ENCODE results near the gene AKR1A1. TPM values are rescaled to one million over a fixed set of nuclear protein-coding genes. Genes with fewer than 3 reads are reported as not detected.

The AKR1A1 gene
- total and polyA plus RNA-seq, 11 donors = 28.0 to 148 (median 44.3) TPM

- no peak for TF ChIP-seq POLR2A (IDR thresholded peaks at IDR 0.05)
- peak overlapping the region; percentile 81 to 96 (median 92) for H3K27ac ChIP-seq
- H3K36me3 ChIP-seq = no peaks in the 10 kb centered on the region
- WGBS, 4 donors = 0 to 1% (median 0%) methylated on average over 10 to 19 of the region's 19 CpGs
- H3K9me3 ChIP-seq = no peaks in the 10 kb centered on the region
- intact Hi-C loops (cut with DNase I) = loop anchor here in 6 of 10 donors (1.0 to 10.0 kb wide), 4 partner anchors 83 to 219 kb away; partner anchors contain the start of genes GPBP1L1 (in 6 of the 6), TMEM69 (in 6 of the 6), CCDC163 (in 1 of the 6) and MAST2 (in 1 of the 6)
- no peaks in the 10 kb centered on the region for H3K27me3 ChIP-seq
- H3K4me1 ChIP-seq = peaks cover 0 to 37% (median 18%) of the 10 kb centered on the region in 12 donors
- ATAC-seq (peak; percentile 90 to 95 (median 94)), DNase-seq (peak; percentile 95 to 97 (median 96))
- H3K4me3 ChIP-seq = peak overlapping the region; percentile 78 to 99 (median 93)
Measured at GRCh38 chr1:45583264-45583665, 32.6 kb downstream of the AKR1A1 start.

GRCh38 chr1:45583666-45584350, 33.2 kb downstream of the AKR1A1 start, which contains the start of gene NASP:
Gene NASP, plus strand, starts transcription at chr1:45584041. Its CDS starts 106 bp downstream, at chr1:45584147.
- peak; percentile 89 to 93 (median 90) for DNase-seq
- H3K4me1 ChIP-seq = peaks cover 0 to 37% (median 18%) of the 10 kb centered on the region in 12 donors
- ATAC-seq = peak; percentile 86 to 92 (median 88)
- H3K27me3 ChIP-seq = no peaks in the 10 kb centered on the region
- peak within 1 kb of the TSS; percentile 78 to 99 (median 93) for H3K4me3 ChIP-seq
- H3K9me3 ChIP-seq = no peaks in the 10 kb centered on the region
- no peaks in the 10 kb centered on the region for H3K36me3 ChIP-seq
- TF ChIP-seq POLR2A (IDR thresholded peaks at IDR 0.05) (peak in 1 of 2 donors; percentile 87), CTCF (IDR thresholded peaks at IDR 0.05) (peak in 1 of 12 donors; percentile 15)
- 0 to 1% (median 0%) methylated on average over 21 to 40 of the region's 41 CpGs for WGBS, 4 donors
- intact Hi-C loops (cut with DNase I) = loop anchor here in 6 of 10 donors (1.0 to 10.0 kb wide), 4 partner anchors 84 to 218 kb away; partner anchors contain the start of genes GPBP1L1 (in 6 of the 6), TMEM69 (in 6 of the 6), CCDC163 (in 1 of the 6) and MAST2 (in 1 of the 6)
- H3K27ac ChIP-seq = peak within 1 kb of the TSS; percentile 81 to 96 (median 92)

- H3K27ac ChIP-seq = peak overlapping the region; percentile 81 to 96 (median 92)
- no peaks in the 10 kb centered on the region for H3K27me3 ChIP-seq
- no peaks in the 10 kb centered on the region for H3K36me3 ChIP-seq
- peak; percentile 88 to 93 (median 90) for DNase-seq
- intact Hi-C loops (cut with DNase I) = loop anchor here in 6 of 10 donors (5.0 to 10.0 kb wide), 3 partner anchors 100 to 218 kb away; partner anchors contain the start of genes GPBP1L1 (in 6 of the 6), TMEM69 (in 6 of the 6) and MAST2 (in 1 of the 6)
- peak overlapping the region; percentile 78 to 99 (median 93) for H3K4me3 ChIP-seq
- H3K4me1 ChIP-seq = peaks cover 0 to 37% (median 18%) of the 10 kb centered on the region in 12 donors
- WGBS, 4 donors = 0 to 1% (median 0%) methylated on average over 29 to 59 of the region's 59 CpGs
- H3K9me3 ChIP-seq = no peaks in the 10 kb centered on the region
- peak; percentile 49 to 79 (median 76) for ATAC-seq
- no peak for TF ChIP-seq POLR2A (IDR thresholded peaks at IDR 0.05)
- TF ChIP-seq CTCF (IDR thresholded peaks at IDR 0.05) = peak in 2 of 12 donors; percentile 7 to 8
Measured at GRCh38 chr1:45584351-45585109, 33.9 kb downstream of the AKR1A1 start.

GRCh38 chr1:45585110-45585426, 34.4 kb downstream of the AKR1A1 start:
- intact Hi-C loops (cut with DNase I) = loop anchor here in 3 of 10 donors (10.0 kb wide), 1 partner anchor 100 kb away; the partner anchor contains the start of genes GPBP1L1 (in 3 of the 3) and TMEM69 (in 3 of the 3)

More at GRCh38 chr1:45585110-45585426, 34.4 kb downstream of the AKR1A1 start:
- Histone ChIP-seq H3K4me1 (peaks cover 0 to 41% (median 18%) of the 10 kb centered on the region in 12 donors), H3K27ac (peak overlapping the region in 8 of 12 donors; percentile 87 to 96 (median 93)), H3K4me3 (peak overlapping the region; percentile 78 to 99 (median 93)), H3K27me3 (no peaks in the 10 kb centered on the region), H3K36me3 (no peaks in the 10 kb centered on the region), H3K9me3 (no peaks in the 10 kb centered on the region)
- DNase-seq = no peak
- no peak for TF ChIP-seq POLR2A (IDR thresholded peaks at IDR 0.05)
- no peak for TF ChIP-seq CTCF (IDR thresholded peaks at IDR 0.05)
- no peak for ATAC-seq
- WGBS, 4 donors = 2 to 3% (median 2%) methylated on average over 5 of the region's 5 CpGs
